ENCODE measurements around the gene PATZ1.

- no peak for TF ChIP-seq CTCF (conservative IDR thresholded peaks at IDR 0.05; ENCODE audit: low read depth in 2 of 2)
- TF ChIP-seq EZH2phosphoT487 (IDR thresholded peaks at IDR 0.05; ENCODE audit: unreplicated experiment) = no peak
- no peak for TF ChIP-seq EZH2 (IDR thresholded peaks at IDR 0.05; ENCODE audit: low read depth, unreplicated experiment)
- no peak for TF ChIP-seq POLR2AphosphoS5 (IDR thresholded peaks at IDR 0.05; ENCODE audit: low read depth)
- no peak for TF ChIP-seq JUNB (IDR thresholded peaks at IDR 0.05; ENCODE audit: unreplicated experiment)
- no peak for TF ChIP-seq CREB1 (CRISPR knock-in tag; IDR thresholded peaks at IDR 0.05; ENCODE audit: low read depth)
- TF ChIP-seq ZNF114 (CRISPR knock-in tag; IDR thresholded peaks at IDR 0.05) = no peak
- TF ChIP-seq ETS1 (IDR thresholded peaks at IDR 0.05) = no peak
- no peak for TF ChIP-seq ZNF331 (CRISPR knock-in tag; IDR thresholded peaks at IDR 0.05; ENCODE audit: low read depth)
- no peak for TF ChIP-seq STAT1 (IDR thresholded peaks at IDR 0.05; ENCODE audit: unreplicated experiment)
These were observed 58.2 kb downstream of the PATZ1 start for GRCh38 chr22:31287818-31288495.

All from GM23338 (cell line).